ENCODE measurements around the gene XPR1. TPM values are rescaled to one million over a fixed set of nuclear protein-coding genes. Genes with fewer than 3 reads are reported as not detected.
"Not testable (repeated sequence)": the region's sequence is repeated elsewhere in the genome, so short reads cannot be mapped to it uniquely, and the experiment has no call there.

XPR1 gene
- total and polyA plus RNA-seq, 5 experiments from 2014 or later, result 2.8 to 19.1 (median 4.6) TPM

GRCh38 chr1:180785291-180785690, 153.5 kb downstream of the XPR1 start:
- Mint-ChIP-seq H3K9me3 (no peaks in the 10 kb centered on the region), H3K27ac (peak overlapping the region in 1 of 10 donors; percentile 40), H3K36me3 (peaks cover 12 to 37% (median 23%) of the 10 kb centered on the region in 3 donors), H3K4me3 (no peak overlapping the region), H3K4me1 (peaks cover under 1 to 15% (median 7%) of the 10 kb centered on the region in 4 donors), H3K27me3 (no peaks in the 10 kb centered on the region)
- no peak for DNase-seq
- ATAC-seq, result no peak
- POLR2A ChIA-PET, result no interaction called here

- Mint-ChIP-seq H3K4me3 (no peak overlapping the region), H3K27ac (no peak overlapping the region), H3K4me1 (peaks cover 0 to 15% (median 5%) of the 10 kb centered on the region in 4 donors), H3K9me3 (no peaks in the 10 kb centered on the region), H3K36me3 (peaks cover 12 to 39% (median 23%) of the 10 kb centered on the region in 3 donors), H3K27me3 (no peaks in the 10 kb centered on the region)
- POLR2A ChIA-PET, result no interaction called here
- DNase-seq, result no peak
- ATAC-seq, result no peak
These were observed 154.1 kb downstream of the XPR1 start for GRCh38 chr1:180785887-180786286.

DNA sequence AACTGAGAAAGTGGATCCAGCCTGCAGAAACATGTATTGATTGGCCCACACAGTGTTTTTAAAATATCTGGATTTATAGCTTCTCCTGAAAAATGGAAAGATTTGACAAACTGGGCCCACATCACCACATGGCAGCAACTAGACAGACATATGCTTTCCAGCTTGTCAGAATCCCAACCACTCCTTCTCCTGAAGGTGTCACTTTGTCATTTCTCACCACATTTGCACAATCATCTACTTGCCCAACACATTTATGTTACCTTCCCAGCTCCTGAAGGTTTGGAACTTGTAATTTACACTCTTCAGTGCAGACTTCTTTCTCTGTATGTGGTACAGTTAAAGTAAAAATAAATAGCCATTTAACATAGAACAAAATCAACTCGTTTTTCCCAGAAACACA, 154.8 kb downstream of the XPR1 start:
- H3K27me3 Mint-ChIP-seq, result no peaks in the 10 kb centered on the region
- no peaks in the 10 kb centered on the region for H3K9me3 Mint-ChIP-seq
- H3K36me3 Mint-ChIP-seq, result peaks cover 12 to 39% (median 23%) of the 10 kb centered on the region in 3 donors
- H3K4me1 Mint-ChIP-seq, result peaks cover 4 to 14% (median 5%) of the 10 kb centered on the region in 4 donors
- no peak overlapping the region for H3K27ac Mint-ChIP-seq
- no peak overlapping the region for H3K4me3 Mint-ChIP-seq
- no peak for ATAC-seq
- no peak for DNase-seq
- POLR2A ChIA-PET, result no interaction called here

GRCh38 chr1:180787628-180788307, 155.9 kb downstream of the XPR1 start:
- DNase-seq (no peak), ATAC-seq (no peak)
- Mint-ChIP-seq H3K27me3 (no peaks in the 10 kb centered on the region), H3K4me1 (peaks cover 5 to 14% (median 11%) of the 10 kb centered on the region in 4 donors), H3K27ac (no peak overlapping the region), H3K4me3 (no peak overlapping the region), H3K9me3 (no peaks in the 10 kb centered on the region), H3K36me3 (peaks cover 12 to 39% (median 23%) of the 10 kb centered on the region in 3 donors)
- POLR2A ChIA-PET, result no interaction called here

- POLR2A ChIA-PET, result interaction anchor here (0.7 kb wide), 1 partner anchor 12 kb away, joined by 3 read pairs; no protein-coding TSS in a partner anchor
- Mint-ChIP-seq H3K4me3 (no peak overlapping the region), H3K27me3 (no peaks in the 10 kb centered on the region), H3K36me3 (peaks cover 12 to 40% (median 23%) of the 10 kb centered on the region in 3 donors), H3K4me1 (peaks cover 6 to 23% (median 11%) of the 10 kb centered on the region in 4 donors), H3K27ac (peak overlapping the region in 3 of 10 donors; percentile 41 to 54 (median 44)), H3K9me3 (no peaks in the 10 kb centered on the region)
- DNase-seq (no peak), ATAC-seq (no peak)
These were observed 157.6 kb downstream of the XPR1 start for GRCh38 chr1:180789460-180789859.

GRCh38 chr1:180791152-180791551, 159.3 kb downstream of the XPR1 start:
- ATAC-seq, H3K9me3 Mint-ChIP-seq, H3K27ac Mint-ChIP-seq, DNase-seq, H3K27me3 Mint-ChIP-seq, POLR2A ChIA-PET, H3K4me3 Mint-ChIP-seq: not testable (repeated sequence)
- Mint-ChIP-seq H3K36me3 (peaks cover 12 to 43% (median 23%) of the 10 kb centered on the region in 3 donors), H3K4me1 (peaks cover 5 to 23% (median 12%) of the 10 kb centered on the region in 4 donors)

DNA sequence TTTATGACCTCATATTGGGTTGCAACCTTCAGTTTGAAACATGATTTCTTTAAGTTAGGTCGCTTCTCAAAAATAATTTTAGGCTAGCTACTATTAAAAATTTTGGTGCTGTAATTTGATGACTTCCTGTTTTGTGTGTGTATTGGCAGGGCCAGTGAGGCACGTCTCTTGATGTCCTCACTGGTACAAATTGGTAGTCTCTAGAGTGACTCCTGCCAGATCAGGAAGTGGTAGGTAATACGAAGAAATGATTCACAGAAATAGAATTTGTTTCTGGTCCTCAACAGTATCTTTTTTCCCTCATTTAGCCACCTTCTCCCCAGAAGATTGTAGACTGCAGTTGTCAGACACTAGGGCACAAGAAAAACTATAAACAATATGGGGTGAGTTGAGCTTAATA, 160.0 kb downstream of the XPR1 start:
- POLR2A ChIA-PET, result no interaction called here
- Mint-ChIP-seq H3K36me3 (peaks cover 12 to 37% (median 23%) of the 10 kb centered on the region in 3 donors), H3K9me3 (no peaks in the 10 kb centered on the region), H3K27me3 (no peaks in the 10 kb centered on the region), H3K4me1 (peaks cover 5 to 23% (median 12%) of the 10 kb centered on the region in 4 donors), H3K4me3 (no peak overlapping the region), H3K27ac (peak overlapping the region in 1 of 10 donors; percentile 9)
- DNase-seq (no peak), ATAC-seq (no peak)

DNA sequence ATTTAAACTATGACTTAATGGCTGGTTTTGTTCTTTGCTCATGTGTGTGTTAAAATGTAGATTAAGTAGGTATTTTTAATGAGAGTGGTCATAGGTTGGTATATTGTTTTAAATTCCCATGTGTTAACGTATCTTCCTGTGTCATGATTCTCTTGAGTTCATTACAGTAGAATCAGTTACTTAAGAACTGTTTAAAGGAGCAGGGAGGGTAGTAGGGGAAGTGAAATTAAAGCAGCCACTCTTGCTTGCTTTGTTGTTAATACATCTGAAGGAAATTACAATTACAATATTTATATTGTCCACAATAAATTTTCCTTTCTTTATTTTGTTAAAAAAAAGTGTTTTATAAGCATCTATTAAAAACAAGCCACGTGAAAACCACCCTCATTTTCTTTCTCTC, 161.6 kb downstream of the XPR1 start:
- H3K4me3 Mint-ChIP-seq, result no peak overlapping the region
- POLR2A ChIA-PET, result no interaction called here
- H3K27ac Mint-ChIP-seq, result no peak overlapping the region
- no peaks in the 10 kb centered on the region for H3K27me3 Mint-ChIP-seq
- DNase-seq (no peak), ATAC-seq (no peak)
- H3K4me1 Mint-ChIP-seq, result peaks cover 5 to 23% (median 12%) of the 10 kb centered on the region in 4 donors
- peaks cover 8 to 23% (median 12%) of the 10 kb centered on the region in 3 donors for H3K36me3 Mint-ChIP-seq
- H3K9me3 Mint-ChIP-seq, result no peaks in the 10 kb centered on the region

- peaks cover 0 to 8% (median 0%) of the 10 kb centered on the region in 3 donors for H3K36me3 Mint-ChIP-seq
- no peak overlapping the region for H3K4me3 Mint-ChIP-seq
- DNase-seq (no peak), ATAC-seq (no peak)
- no peak overlapping the region for H3K27ac Mint-ChIP-seq
- no peaks in the 10 kb centered on the region for H3K27me3 Mint-ChIP-seq
- H3K4me1 Mint-ChIP-seq, result peaks cover 8 to 15% (median 10%) of the 10 kb centered on the region in 4 donors
- POLR2A ChIA-PET, result no interaction called here
- H3K9me3 Mint-ChIP-seq, result no peaks in the 10 kb centered on the region
These were observed 165.2 kb downstream of the XPR1 start for GRCh38 chr1:180796897-180797640.

GRCh38 chr1:180800945-180801344, 169.1 kb downstream of the XPR1 start:
- DNase-seq (no peak), ATAC-seq (no peak)
- H3K36me3 Mint-ChIP-seq, result peaks cover 0 to 28% (median 13%) of the 10 kb centered on the region in 3 donors
- no peak overlapping the region for H3K4me3 Mint-ChIP-seq
- POLR2A ChIA-PET, result no interaction called here
- H3K27ac Mint-ChIP-seq, result no peak overlapping the region
- H3K27me3 Mint-ChIP-seq, result no peaks in the 10 kb centered on the region
- no peaks in the 10 kb centered on the region for H3K9me3 Mint-ChIP-seq
- H3K4me1 Mint-ChIP-seq, result peaks cover 3 to 9% (median 7%) of the 10 kb centered on the region in 4 donors

GRCh38 chr1:180802813-180803212, 171.0 kb downstream of the XPR1 start:
- no peaks in the 10 kb centered on the region for H3K27me3 Mint-ChIP-seq
- no peak overlapping the region for H3K4me3 Mint-ChIP-seq
- POLR2A ChIA-PET, result no interaction called here
- no peaks in the 10 kb centered on the region for H3K9me3 Mint-ChIP-seq
- H3K4me1 Mint-ChIP-seq, result peaks cover 3 to 9% (median 5%) of the 10 kb centered on the region in 4 donors
- peaks cover 11 to 47% (median 27%) of the 10 kb centered on the region in 3 donors for H3K36me3 Mint-ChIP-seq
- DNase-seq (no peak), ATAC-seq (no peak)
- no peak overlapping the region for H3K27ac Mint-ChIP-seq

- no peak for ATAC-seq
- no peak for DNase-seq
- Mint-ChIP-seq H3K4me1 (peaks cover 0 to 9% (median 5%) of the 10 kb centered on the region in 4 donors), H3K27me3 (no peaks in the 10 kb centered on the region), H3K36me3 (peaks cover 18 to 64% (median 37%) of the 10 kb centered on the region in 3 donors), H3K9me3 (no peaks in the 10 kb centered on the region), H3K4me3 (no peak overlapping the region), H3K27ac (no peak overlapping the region)
- POLR2A ChIA-PET, result no interaction called here
These were observed 173.5 kb downstream of the XPR1 start for GRCh38 chr1:180805316-180805715.

DNA sequence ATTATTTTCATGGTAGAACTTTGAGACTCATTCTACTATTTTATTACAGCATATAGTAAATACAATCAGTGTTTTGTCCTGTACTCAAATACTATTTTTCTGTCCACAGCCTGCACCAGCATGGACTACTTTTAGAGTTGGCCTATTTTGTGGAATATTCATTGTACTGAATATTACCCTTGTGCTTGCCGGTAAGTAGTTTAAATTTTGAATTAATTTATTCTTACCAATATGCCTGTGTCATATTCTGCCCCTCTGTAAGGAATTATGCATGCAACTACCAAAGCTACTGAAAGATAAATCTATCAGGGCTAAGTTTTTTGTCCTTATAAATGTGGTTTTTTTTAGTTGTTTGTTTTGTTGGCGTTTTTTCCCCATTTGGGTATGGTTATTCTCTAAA, 179.5 kb downstream of the XPR1 start:
- POLR2A ChIA-PET, result no interaction called here
- Mint-ChIP-seq H3K27ac (no peak overlapping the region), H3K9me3 (no peaks in the 10 kb centered on the region), H3K36me3 (peaks cover 37 to 75% (median 51%) of the 10 kb centered on the region in 3 donors), H3K4me3 (no peak overlapping the region), H3K4me1 (peaks cover 0 to 7% (median 0%) of the 10 kb centered on the region in 4 donors), H3K27me3 (no peaks in the 10 kb centered on the region)
- ATAC-seq, result no peak
- no peak for DNase-seq

All from naive thymus-derived CD8-positive, alpha-beta T cell (primary cell).